HepG2 (cell line): ENCODE measurements around the gene SLC35A3. TPM values are rescaled to one million over a fixed set of nuclear protein-coding genes. Genes with fewer than 3 reads are reported as not detected.

Experiments used
- ATAC-seq: fragments of 200-7000 bp; cut with Tn5 transposase; 3 replicates; pipeline ENCODE4 v1.9.1; 2020; ENCODE audit warnings: mild to moderate bottlenecking, moderate library complexity
- BruUV-seq: library from RNA; stranded (reverse); fragments of 400-500 nt; replicated peaks from 2 replicates; lab custom pipeline; 2021; lab: Mats Ljungman, UMichigan
- CTCF ChIA-PET: fragments of 300-600 bp; formaldehyde crosslinking; extraction: SDS; loops from one replicate; lab custom pipeline; 2021; ENCODE audit warnings: low total read pairs, inconsistent platforms, low intra/inter-chr PET ratio; lab: Yijun Ruan, JAX
- POLR2A ChIA-PET: fragments of 350-600 bp; sonication (Branson Sonifier 250); formaldehyde crosslinking; loops from one replicate; lab custom pipeline; 2020; ENCODE audit warnings: antibody characterized with exemption, inconsistent platforms; lab: Yijun Ruan, JAX
- DNase-seq: peaks from one replicate; pipeline ENCODE4 v3.0.0-alpha.2; 2015; ENCODE audit warnings: low spot score
- FAIRE-seq: peaks from 3 replicates; lab custom pipeline; 2011; peaks lifted over from hg19 to GRCh38; lab: Jason Lieb, UNC
- H2AFZ ChIP-seq: one replicate; pipeline ENCODE4 v1.6.1; 2011; ENCODE audit warnings: low read length, inconsistent platforms
- H3K27ac ChIP-seq: fragments of 300-600 bp; 3 replicates; pipeline ENCODE4 v1.8.0; 2011; ENCODE audit warnings: mixed run types, mild to moderate bottlenecking, mixed read lengths, low read length, inconsistent platforms; ENCODE audit not compliant: insufficient read depth; ENCODE audit errors: extremely low read length
- H3K27me3 ChIP-seq, 2 experiments: fragments of 200-600 bp in 1 of 2; 2 replicates in 1 of 2; 3 replicates in 1 of 2; pipeline versions ENCODE4 v1.6.0 to v1.8.0; 2011; ENCODE audit warnings: low read length in 2 of 2, mild to moderate bottlenecking in 2 of 2, moderate library complexity in 2 of 2, inconsistent platforms in 1 of 2; ENCODE audit not compliant: insufficient read depth in 2 of 2, control insufficient read depth in 1 of 2
- H3K36me3 ChIP-seq, 2 experiments: fragments of 200-600 bp in 1 of 2; replicated peaks in 1 of 2; 2 replicates in 1 of 2; 3 replicates in 1 of 2; pipeline versions ENCODE4 v1.5.1 to v1.8.0; 2011; ENCODE audit warnings: low read length in 2 of 2, inconsistent platforms in 1 of 2; ENCODE audit not compliant: insufficient read depth in 2 of 2, control insufficient read depth in 1 of 2
- H3K4me1 ChIP-seq: 2 replicates; pipeline ENCODE4 v1.5.1; 2012; ENCODE audit warnings: low read length, inconsistent platforms; ENCODE audit not compliant: insufficient read depth
- H3K4me2 ChIP-seq: 2 replicates; pipeline ENCODE4 v1.6.0; 2011; ENCODE audit warnings: low read depth, low read length, inconsistent platforms
- H3K4me3 ChIP-seq, 3 experiments: fragments of 200-600 bp in 1 of 3; sonication (generic), shearing (Covaris generic) in 1 of 3; replicated peaks in 1 of 3; 2 replicates each; pipeline ENCODE4 v1.5.1; 2011 to 2016; ENCODE audit warnings: low read length in 3 of 3, inconsistent platforms in 2 of 3, low read depth in 2 of 3, mild to moderate bottlenecking in 2 of 3, control low read depth in 1 of 3, mixed read lengths in 1 of 3; ENCODE audit not compliant: insufficient read depth in 1 of 3
- H3K79me2 ChIP-seq: one replicate; pipeline ENCODE4 v1.6.1; 2011; ENCODE audit warnings: low read length, inconsistent platforms; ENCODE audit not compliant: insufficient read depth
- H3K9ac ChIP-seq: 2 replicates; pipeline ENCODE4 v1.6.0; 2011; ENCODE audit warnings: mild to moderate bottlenecking, low read depth, low read length, inconsistent platforms; ENCODE audit not compliant: insufficient read depth
- H3K9me3 ChIP-seq: 2 replicates; pipeline ENCODE4 v1.5.1; 2012; ENCODE audit warnings: mild to moderate bottlenecking, low read length
- H4K20me1 ChIP-seq: 2 replicates; pipeline ENCODE4 v1.6.0; 2011; ENCODE audit warnings: inconsistent platforms, mild to moderate bottlenecking, low read length, moderate library complexity; ENCODE audit not compliant: insufficient read depth
- BHLHE40 ChIP-seq: IDR thresholded peaks from 2 replicates; pipeline ENCODE4 v1.6.1; 2011; ENCODE audit warnings: low read length, improper control_type of control experiment
- NFRKB ChIP-seq: fragments of 450-650 bp; IDR thresholded peaks from 2 replicates; pipeline ENCODE4 v1.6.1; 2017
- PPARG ChIP-seq: conservative IDR thresholded peaks from 2 replicates; pipeline ENCODE4 v1.6.1; 2016; ENCODE audit warnings: missing biosample characterization, missing genetic modification reagents
- PRPF4 ChIP-seq: fragments of 200-400 bp; formaldehyde crosslinking; IDR thresholded peaks from 2 replicates; pipeline ENCODE4 v1.6.1; 2016; ENCODE audit warnings: low read length, low read depth; ENCODE audit not compliant: poor library complexity, severe bottlenecking
- ZNF101 ChIP-seq: sonication (generic); formaldehyde crosslinking; IDR thresholded peaks from 2 replicates; pipeline ENCODE4 v1.4.0; 2020; ENCODE audit warnings: mild to moderate bottlenecking, low read depth, missing genetic modification reagents, borderline replicate concordance
- ZNF207 ChIP-seq: fragments of 450-650 bp; IDR thresholded peaks from 2 replicates; pipeline ENCODE4 v1.6.1; 2016; ENCODE audit warnings: antibody characterized with exemption, borderline replicate concordance
- ZNF670 ChIP-seq: sonication (generic); formaldehyde crosslinking; IDR thresholded peaks from 2 replicates; pipeline ENCODE4 v1.8.0; 2022; ENCODE audit warnings: mild to moderate bottlenecking, missing genetic modification reagents, borderline replicate concordance
- ZNF709 ChIP-seq: sonication (generic); formaldehyde crosslinking; IDR thresholded peaks from 2 replicates; pipeline ENCODE4 v1.5.0; 2020; ENCODE audit warnings: mild to moderate bottlenecking, missing genetic modification reagents
- ZNF737 ChIP-seq: sonication (generic); formaldehyde crosslinking; IDR thresholded peaks from 2 replicates; pipeline ENCODE4 v1.5.0; 2020; ENCODE audit warnings: missing genetic modification reagents, mild to moderate bottlenecking, borderline replicate concordance
- ZNF839 ChIP-seq: sonication (generic); formaldehyde crosslinking; IDR thresholded peaks from 2 replicates; pipeline ENCODE4 v1.4.0; 2020; ENCODE audit warnings: missing genetic modification reagents, mild to moderate bottlenecking, borderline replicate concordance
- WGBS: methylation state at CpG from one replicate; pipeline ENCODE4 v1.1.6; 2017; ENCODE audit warnings: low lambda C conversion rate; 5-methylcytosine and 5-hydroxymethylcytosine counted together
- in situ Hi-C: cut with HindIII; loops from 2 replicates; pipeline ENCODE4 v1.10.0; 2017; ENCODE audit warnings: low pct_unique_long_range_greater_than_20kb; ENCODE audit not compliant: extremely low pct_ligation_motif_present
- intact Hi-C: fragments of 100-400 bp; cut with micrococcal nuclease; formaldehyde crosslinking; loops from one replicate; pipeline ENCODE4 v1.10.0; 2022; ENCODE audit not compliant: unreplicated experiment
- polyA plus RNA-seq, 8 experiments: library from polyadenylated mRNA; depleted of rRNA in 3 of 8; stranded (reverse) in 7 of 8; unstranded in 1 of 8; fragments of >200 nt; fragmentation: Illumina TruSeq in 4 of 8; extraction: Trizol in 4 of 8; gene quantifications; 2 replicates each; pipeline versions ENCODE4 v1.2.1 to v1.2.3, GENCODE V29; 2011 to 2016; ENCODE audit warnings: low read depth in 4 of 8, missing spikeins in 1 of 8, mixed read lengths in 1 of 8; ENCODE audit not compliant: insufficient read depth in 1 of 8
- total RNA-seq, 5 experiments: library from RNA; depleted of rRNA; stranded (reverse); fragments of >200 nt; fragmentation: Illumina TruSeq; extraction: Trizol; gene quantifications; 2 replicates each; pipeline ENCODE4 v1.2.3, GENCODE V29; 2016; ENCODE audit warnings: low read depth in 1 of 5
- TF ChIP-seq, protein P1 (sequence below): sonication (generic); formaldehyde crosslinking; IDR thresholded peaks from 2 replicates; pipeline ENCODE4 v1.4.0; 2020; ENCODE audit warnings: missing genetic modification reagents, mild to moderate bottlenecking, borderline replicate concordance
- TF ChIP-seq, protein P2 (sequence below): sonication (generic); formaldehyde crosslinking; IDR thresholded peaks from 2 replicates; pipeline ENCODE4 v1.8.1; 2023; ENCODE audit warnings: mild to moderate bottlenecking, missing genetic modification reagents, borderline replicate concordance
- TF ChIP-seq, protein P3 (sequence below): sonication (generic); formaldehyde crosslinking; IDR thresholded peaks from 2 replicates; pipeline ENCODE4 v1.8.0; 2022; ENCODE audit warnings: missing genetic modification reagents, mild to moderate bottlenecking, inconsistent platforms, borderline replicate concordance
- TF ChIP-seq, protein P4 (sequence below): sonication (generic); formaldehyde crosslinking; IDR thresholded peaks from 2 replicates; pipeline ENCODE4 v1.4.0; 2020; ENCODE audit warnings: mild to moderate bottlenecking, missing genetic modification reagents

SLC35A3 gene
- total and polyA plus RNA-seq, 2 of the 13 experiments (the other 11 are each of a cell fraction or from before 2014, with no cell fraction given) = 11.2 to 24.9 TPM

DNA sequence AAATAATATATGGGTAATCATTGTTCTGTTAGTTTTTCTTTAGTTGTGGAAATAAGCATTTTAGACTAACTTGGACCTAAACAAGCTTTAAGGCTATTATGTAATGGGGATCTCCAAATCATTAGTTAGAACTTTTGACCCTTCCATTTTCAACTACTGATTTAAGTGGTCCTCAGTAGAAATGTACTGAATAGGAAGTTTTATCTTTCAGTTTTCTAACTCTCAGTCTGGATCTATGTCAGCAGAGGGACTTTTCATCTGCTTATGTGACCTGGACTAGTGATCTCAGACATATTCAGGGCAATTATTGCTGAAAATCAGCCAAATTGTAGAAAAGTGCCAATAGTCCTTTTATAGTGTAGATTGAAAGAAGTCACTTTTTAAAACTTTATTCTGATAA, 106.9 kb downstream of the SLC35A3 start (continued):
- TF ChIP-seq BHLHE40 = no peak
- TF ChIP-seq, protein P1, sequence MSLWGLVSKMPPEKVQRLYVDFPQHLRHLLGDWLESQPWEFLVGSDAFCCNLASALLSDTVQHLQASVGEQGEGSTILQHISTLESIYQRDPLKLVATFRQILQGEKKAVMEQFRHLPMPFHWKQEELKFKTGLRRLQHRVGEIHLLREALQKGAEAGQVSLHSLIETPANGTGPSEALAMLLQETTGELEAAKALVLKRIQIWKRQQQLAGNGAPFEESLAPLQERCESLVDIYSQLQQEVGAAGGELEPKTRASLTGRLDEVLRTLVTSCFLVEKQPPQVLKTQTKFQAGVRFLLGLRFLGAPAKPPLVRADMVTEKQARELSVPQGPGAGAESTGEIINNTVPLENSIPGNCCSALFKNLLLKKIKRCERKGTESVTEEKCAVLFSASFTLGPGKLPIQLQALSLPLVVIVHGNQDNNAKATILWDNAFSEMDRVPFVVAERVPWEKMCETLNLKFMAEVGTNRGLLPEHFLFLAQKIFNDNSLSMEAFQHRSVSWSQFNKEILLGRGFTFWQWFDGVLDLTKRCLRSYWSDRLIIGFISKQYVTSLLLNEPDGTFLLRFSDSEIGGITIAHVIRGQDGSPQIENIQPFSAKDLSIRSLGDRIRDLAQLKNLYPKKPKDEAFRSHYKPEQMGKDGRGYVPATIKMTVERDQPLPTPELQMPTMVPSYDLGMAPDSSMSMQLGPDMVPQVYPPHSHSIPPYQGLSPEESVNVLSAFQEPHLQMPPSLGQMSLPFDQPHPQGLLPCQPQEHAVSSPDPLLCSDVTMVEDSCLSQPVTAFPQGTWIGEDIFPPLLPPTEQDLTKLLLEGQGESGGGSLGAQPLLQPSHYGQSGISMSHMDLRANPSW (CRISPR knock-in tag) = no peak
- no peak for TF ChIP-seq NFRKB
- TF ChIP-seq ZNF207 = no peak
- TF ChIP-seq ZNF839 (CRISPR knock-in tag) = no peak
- TF ChIP-seq, all 625 proteins: peak for 0

DNA sequence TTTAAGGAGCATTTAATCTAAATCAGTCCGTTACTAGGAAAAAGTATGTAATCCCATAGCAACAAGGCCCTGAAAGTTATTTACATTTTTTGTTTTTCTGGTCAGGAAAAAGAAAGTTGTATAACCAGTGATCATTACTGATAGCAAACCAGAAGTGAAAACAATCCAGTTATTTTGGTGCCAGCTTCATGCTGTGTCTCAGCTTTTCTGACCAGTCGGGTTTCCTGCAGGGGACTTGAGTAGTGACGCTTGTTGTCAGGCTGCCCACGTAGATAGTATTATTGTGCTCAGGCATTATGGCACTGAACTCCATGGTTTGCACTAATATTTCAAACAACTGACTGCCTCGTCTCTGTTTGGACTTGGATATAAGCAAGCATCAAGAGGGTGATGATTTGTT, 107.7 kb downstream of the SLC35A3 start:
- POLR2A ChIA-PET = no interaction called here
- no peak for TF ChIP-seq ZNF101 (CRISPR knock-in tag)
- TF ChIP-seq PPARG = no peak
- TF ChIP-seq ZNF737 (CRISPR knock-in tag) = no peak
- no peak for TF ChIP-seq PRPF4
- TF ChIP-seq, protein P2, sequence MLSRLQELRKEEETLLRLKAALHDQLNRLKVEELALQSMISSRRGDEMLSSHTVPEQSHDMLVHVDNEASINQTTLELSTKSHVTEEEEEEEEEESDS (CRISPR knock-in tag) = no peak
- TF ChIP-seq, protein P3, sequence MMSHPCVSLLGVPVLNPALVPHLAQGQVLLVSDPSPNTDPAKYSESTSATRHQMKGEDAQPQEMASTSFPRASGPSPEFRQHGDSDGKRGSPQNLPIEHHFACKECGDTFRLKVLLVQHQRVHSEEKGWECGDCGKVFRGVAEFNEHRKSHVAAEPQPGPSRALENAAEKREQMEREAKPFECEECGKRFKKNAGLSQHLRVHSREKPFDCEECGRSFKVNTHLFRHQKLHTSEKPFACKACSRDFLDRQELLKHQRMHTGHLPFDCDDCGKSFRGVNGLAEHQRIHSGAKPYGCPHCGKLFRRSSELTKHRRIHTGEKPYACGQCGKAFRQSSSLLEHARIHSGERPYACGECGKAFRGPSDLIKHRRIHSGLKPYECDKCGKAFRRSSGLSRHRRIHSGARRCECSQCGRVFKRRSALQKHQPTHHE (CRISPR knock-in tag) = no peak
- no peak for TF ChIP-seq ZNF709
- TF ChIP-seq ZNF670 (CRISPR knock-in tag) = no peak
- TF ChIP-seq, protein P4, sequence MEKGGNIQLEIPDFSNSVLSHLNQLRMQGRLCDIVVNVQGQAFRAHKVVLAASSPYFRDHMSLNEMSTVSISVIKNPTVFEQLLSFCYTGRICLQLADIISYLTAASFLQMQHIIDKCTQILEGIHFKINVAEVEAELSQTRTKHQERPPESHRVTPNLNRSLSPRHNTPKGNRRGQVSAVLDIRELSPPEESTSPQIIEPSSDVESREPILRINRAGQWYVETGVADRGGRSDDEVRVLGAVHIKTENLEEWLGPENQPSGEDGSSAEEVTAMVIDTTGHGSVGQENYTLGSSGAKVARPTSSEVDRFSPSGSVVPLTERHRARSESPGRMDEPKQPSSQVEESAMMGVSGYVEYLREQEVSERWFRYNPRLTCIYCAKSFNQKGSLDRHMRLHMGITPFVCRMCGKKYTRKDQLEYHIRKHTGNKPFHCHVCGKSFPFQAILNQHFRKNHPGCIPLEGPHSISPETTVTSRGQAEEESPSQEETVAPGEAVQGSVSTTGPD (CRISPR knock-in tag) = no peak
- CTCF ChIA-PET = no interaction called here
- no peaks in the 10 kb centered on the region for H3K79me2 ChIP-seq
- H3K27ac ChIP-seq = no peak overlapping the region
- no TSS peak for BruUV-seq
- no peak for ATAC-seq
- H3K4me3 ChIP-seq = no peak overlapping the region
- 93% methylated on average over 5 of the region's 5 CpGs for WGBS
- intact Hi-C loops = no loop called here
- FAIRE-seq = no peak
- in situ Hi-C loops = no loop called here
- DNase-seq = no peak
- peaks cover 15 to 73% of the 10 kb centered on the region in 2 experiments for H3K36me3 ChIP-seq
- no peaks in the 10 kb centered on the region for H4K20me1 ChIP-seq
- no peaks in the 10 kb centered on the region for H3K27me3 ChIP-seq
- no peak overlapping the region for H3K4me2 ChIP-seq
- H3K9ac ChIP-seq = no peak overlapping the region
- no peaks in the 10 kb centered on the region for H3K4me1 ChIP-seq
- no peaks in the 10 kb centered on the region for H3K9me3 ChIP-seq
- no peak overlapping the region for H2AFZ ChIP-seq
